Panc1 (cell line): Measurements from ENCODE around the gene SYT9. TPM values are rescaled to one million over a fixed set of nuclear protein-coding genes. Genes with fewer than 3 reads are reported as not detected.

Experiments
- ATAC-seq: fragments of 200-7000 bp; cut with Tn5 transposase; 2 replicates; pipeline ENCODE4 v1.9.1; 2020; ENCODE audit warnings: mild to moderate bottlenecking, moderate library complexity
- BruUV-seq: library from RNA; stranded (reverse); fragments of 400-500 nt; replicated peaks from 2 replicates; lab custom pipeline; 2021; lab: Mats Ljungman, UMichigan
- CTCF ChIA-PET: fragments of 300-600 bp; sonication (Branson Sonifier 250); formaldehyde crosslinking; loops from one replicate; lab custom pipeline; 2022; ENCODE audit warnings: antibody characterized with exemption; lab: Charles Lee
- POLR2A ChIA-PET: fragments of 300-600 bp; sonication (Branson Sonifier 250); formaldehyde crosslinking; loops from one replicate; lab custom pipeline; 2022; ENCODE audit warnings: antibody characterized with exemption; lab: Charles Lee
- DNase-seq: peaks from one replicate; pipeline ENCODE4 v3.0.0-alpha.2; 2010; ENCODE audit warnings: low read depth, low spot score
- H3K27ac ChIP-seq: 2 replicates; pipeline ENCODE4 v1.5.1; 2011; ENCODE audit warnings: mild to moderate bottlenecking, low read length, inconsistent platforms
- H3K27me3 ChIP-seq: fragments of 200-500 bp; sonication (Bioruptor generic); 2 replicates; pipeline ENCODE4 v1.6.0; 2014; ENCODE audit warnings: low read length, inconsistent platforms; ENCODE audit not compliant: control insufficient read depth, insufficient read depth
- H3K36me3 ChIP-seq: fragments of 200-500 bp; sonication (Bioruptor generic); 2 replicates; pipeline ENCODE4 v1.5.1; 2014; ENCODE audit warnings: inconsistent platforms, mild to moderate bottlenecking, low read length, moderate library complexity; ENCODE audit not compliant: control insufficient read depth, insufficient read depth
- H3K4me1 ChIP-seq: 2 replicates; pipeline ENCODE4 v1.5.1; 2011; ENCODE audit warnings: inconsistent platforms, mild to moderate bottlenecking, low read length, moderate library complexity; ENCODE audit not compliant: control insufficient read depth, insufficient read depth
- H3K4me3 ChIP-seq, 2 experiments: 2 replicates each; pipeline ENCODE4 v1.5.1; 2011 to 2012; ENCODE audit warnings: low read depth in 2 of 2, low read length in 2 of 2, mild to moderate bottlenecking in 2 of 2, inconsistent platforms in 1 of 2, moderate library complexity in 1 of 2
- H3K9me3 ChIP-seq: fragments of 200-500 bp; sonication (Bioruptor generic); 2 replicates; pipeline ENCODE4 v1.5.1; 2014; ENCODE audit warnings: low read depth, mild to moderate bottlenecking, inconsistent platforms, low read length, moderate library complexity; ENCODE audit not compliant: control insufficient read depth, insufficient read depth
- CTCF ChIP-seq: fragments of 450-650 bp; IDR thresholded peaks from 2 replicates; pipeline ENCODE4 v1.5.1; 2017; ENCODE audit warnings: mild to moderate bottlenecking
- POLR2AphosphoS5 ChIP-seq: IDR thresholded peaks from 2 replicates; pipeline ENCODE4 v1.6.1; 2012; ENCODE audit warnings: mild to moderate bottlenecking, low read depth, low read length, moderate library complexity
- REST ChIP-seq, 2 experiments: IDR thresholded peaks; 2 replicates each; pipeline ENCODE4 v1.6.1; 2011 to 2012; ENCODE audit warnings: low read depth in 2 of 2, control low read depth in 1 of 2, low read length in 1 of 2, mild to moderate bottlenecking in 1 of 2, moderate library complexity in 1 of 2; ENCODE audit not compliant: insufficient read depth in 1 of 2
- SIN3A ChIP-seq: IDR thresholded peaks from 2 replicates; pipeline ENCODE4 v1.6.1; 2012; ENCODE audit warnings: low read depth, mild to moderate bottlenecking, low read length, moderate library complexity, borderline replicate concordance; ENCODE audit not compliant: insufficient read depth
- TCF7L2 ChIP-seq: IDR thresholded peaks from 2 replicates; pipeline ENCODE4 v1.6.1; 2011; ENCODE audit warnings: mild to moderate bottlenecking, low read depth, low read length, inconsistent platforms
- in situ Hi-C: cut with HindIII; loops from 2 replicates; pipeline ENCODE4 v1.10.0; 2016; ENCODE audit warnings: low sequenced_read_pairs, low pct_unique_long_range_greater_than_20kb
- intact Hi-C: fragments of 100-400 bp; cut with micrococcal nuclease; formaldehyde crosslinking; loops from one replicate; pipeline ENCODE4 v1.10.0; 2022; ENCODE audit not compliant: unreplicated experiment
- total RNA-seq: library from RNA; stranded (reverse); gene quantifications from one replicate; pipeline ENCODE4 v1.2.1, GENCODE V29; 2021; ENCODE audit not compliant: unreplicated experiment

Gene SYT9
- total RNA-seq, 1 experiment from 2014 or later: 3.7 TPM

GRCh38 chr11:7513234-7514098 is 261.8 kb downstream of the SYT9 start, which contains the start of gene PPFIBP2:
Gene PPFIBP2, plus strand, starts transcription at chr11:7513999. Its CDS starts 35,477 bp downstream, at chr11:7549476.
- no peaks in the 10 kb centered on the region for H3K9me3 ChIP-seq
- no peak for TF ChIP-seq REST (IDR thresholded peaks at IDR 0.05; ENCODE audit: insufficient read depth in 1 of 2, low read depth in 2 of 2, low read length in 1 of 2)
- TF ChIP-seq SIN3A: peak; percentile 78; the same call in 1 of the 2 replicates
- TF ChIP-seq CTCF: peak; percentile 96
- TF ChIP-seq TCF7L2: no peak
- TF ChIP-seq POLR2AphosphoS5: 0 out of 2 replicates have a peak, but pooled peaks have one; percentile 9
- H3K4me3 ChIP-seq: peak within 1 kb of the TSS; percentile 80 to 96
- ATAC-seq (peak; percentile 96), DNase-seq (peak; percentile 48)
- H3K4me1 ChIP-seq: peaks cover 17% of the 10 kb centered on the region
- H3K27me3 ChIP-seq: peaks cover 6% of the 10 kb centered on the region; the same call in 1 of the 2 replicates
- in situ Hi-C loops (no loop called here), intact Hi-C loops (loop anchor here (2.0 kb wide), 2 partner anchors 143 to 151 kb away; no protein-coding TSS in a partner anchor)
- peak within 1 kb of the TSS; percentile 80 for H3K27ac ChIP-seq
- no peaks in the 10 kb centered on the region for H3K36me3 ChIP-seq
- no TSS peak for BruUV-seq
- POLR2A ChIA-PET: interaction anchor here (0.8 kb wide), 1 partner anchor 585 kb away, joined by 6 read pairs; no protein-coding TSS in a partner anchor
- CTCF ChIA-PET: interaction anchor here (1.0 to 1.5 kb wide), 3 partner anchors 58 to 153 kb away, joined by 4 to 8 read pairs (median 5); no protein-coding TSS in a partner anchor

- in situ Hi-C loops: no loop called here
- H3K9me3 ChIP-seq: no peaks in the 10 kb centered on the region
- ChIA-PET POLR2A (no interaction called here), CTCF (interaction anchor here (1.1 kb wide), 1 partner anchor 152 kb away, joined by 4 read pairs; no protein-coding TSS in a partner anchor)
- H3K27ac ChIP-seq: peak overlapping the region; percentile 80
- intact Hi-C loops: no loop called here
- ATAC-seq (peak; percentile 48), DNase-seq (no peak)
- peak overlapping the region; percentile 80 to 96 for H3K4me3 ChIP-seq
- no TSS peak for BruUV-seq
- no peaks in the 10 kb centered on the region for H3K36me3 ChIP-seq
- TF ChIP-seq REST (IDR thresholded peaks at IDR 0.05; ENCODE audit: insufficient read depth in 1 of 2, low read depth in 2 of 2, low read length in 1 of 2): no peak
- no peak for TF ChIP-seq SIN3A
- no peak for TF ChIP-seq POLR2AphosphoS5
- no peak for TF ChIP-seq TCF7L2
- TF ChIP-seq CTCF: no peak
- H3K27me3 ChIP-seq: peaks cover 6% of the 10 kb centered on the region; the same call in 1 of the 2 replicates
- H3K4me1 ChIP-seq: peaks cover 17% of the 10 kb centered on the region
These were observed 262.4 kb downstream of the SYT9 start for GRCh38 chr11:7514099-7514591.
